ENCODE results near the gene MGAT5.

The MGAT5 gene

DNA sequence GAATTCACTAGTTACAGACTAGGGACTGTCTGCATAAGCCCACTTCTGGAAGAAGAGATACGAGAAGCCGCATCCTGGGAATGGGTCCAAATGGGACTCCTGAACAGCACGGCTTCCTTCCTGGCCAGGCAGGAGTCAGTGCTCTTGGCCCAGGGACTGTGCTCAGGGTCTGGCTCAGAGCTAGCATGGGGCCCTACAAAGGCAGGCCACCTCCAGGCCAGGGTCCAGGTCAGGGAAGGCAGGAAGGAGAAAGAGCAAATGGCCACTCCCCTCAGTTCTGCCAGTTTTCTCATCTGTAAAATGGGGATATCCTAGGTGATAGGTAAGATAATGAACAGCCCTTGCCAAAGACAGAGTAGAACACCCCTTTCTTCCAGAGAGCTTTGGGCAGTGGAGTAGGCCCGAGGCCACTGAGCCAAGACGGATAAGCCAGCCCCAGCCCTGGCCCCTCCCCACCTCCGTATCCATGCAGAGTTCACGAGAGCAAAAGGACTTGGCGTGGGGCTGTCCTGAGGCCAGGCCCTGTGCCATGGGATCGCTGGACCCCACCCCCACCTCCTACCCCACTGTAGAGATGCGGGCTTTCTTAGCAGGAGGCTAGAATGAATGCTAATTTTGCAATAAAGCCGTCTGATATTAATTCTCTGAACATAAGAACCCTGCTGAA, 190.1 kb downstream of the MGAT5 start:
- no peak for DNase-seq (ENCODE audit: low read depth in 2 of 2, low spot score in 1 of 2)

DNA sequence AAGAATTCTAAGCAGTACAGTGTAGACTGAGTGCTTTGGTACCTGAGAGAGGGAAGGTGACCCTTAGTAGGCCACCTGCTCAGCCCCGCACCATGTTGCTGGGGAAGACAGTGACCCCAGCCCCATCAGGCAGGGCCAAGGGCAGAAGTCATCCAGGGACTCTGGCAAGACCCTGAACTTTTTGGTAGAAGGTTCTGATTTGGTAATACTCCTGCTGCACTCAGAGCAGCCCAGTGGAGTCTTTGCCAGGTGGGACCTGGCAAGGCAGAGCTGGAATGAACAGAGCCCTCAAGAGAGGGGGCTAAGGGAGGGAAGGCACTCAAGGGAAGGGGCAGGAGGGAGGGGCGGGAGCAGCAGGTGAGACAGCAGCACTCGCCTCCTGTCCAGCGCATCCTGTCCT, 191.2 kb downstream of the MGAT5 start:
- DNase-seq (ENCODE audit: low read depth in 2 of 2, low spot score in 1 of 2) = no peak

DNA sequence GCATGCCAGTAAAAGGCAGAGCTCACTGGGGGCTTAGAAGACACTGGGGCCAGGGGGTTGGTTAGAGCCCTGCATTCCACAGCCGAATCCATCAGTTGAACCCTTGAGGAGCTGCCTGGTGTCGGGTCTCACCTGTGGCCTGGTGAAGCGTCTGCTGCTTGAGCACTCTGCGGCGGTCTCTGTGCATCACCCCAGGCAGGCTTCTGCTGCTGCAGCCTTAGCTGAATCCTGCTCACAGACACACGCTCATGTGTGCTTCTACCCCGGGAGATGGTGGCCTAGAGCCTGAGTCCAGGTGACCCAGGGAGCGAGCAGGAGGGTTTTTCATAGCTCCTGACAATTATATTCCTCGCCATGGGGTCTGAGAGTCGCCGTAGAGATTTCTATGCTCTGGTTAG, 192.1 kb downstream of the MGAT5 start:
- DNase-seq (ENCODE audit: low read depth in 2 of 2, low spot score in 1 of 2) = no peak

DNA sequence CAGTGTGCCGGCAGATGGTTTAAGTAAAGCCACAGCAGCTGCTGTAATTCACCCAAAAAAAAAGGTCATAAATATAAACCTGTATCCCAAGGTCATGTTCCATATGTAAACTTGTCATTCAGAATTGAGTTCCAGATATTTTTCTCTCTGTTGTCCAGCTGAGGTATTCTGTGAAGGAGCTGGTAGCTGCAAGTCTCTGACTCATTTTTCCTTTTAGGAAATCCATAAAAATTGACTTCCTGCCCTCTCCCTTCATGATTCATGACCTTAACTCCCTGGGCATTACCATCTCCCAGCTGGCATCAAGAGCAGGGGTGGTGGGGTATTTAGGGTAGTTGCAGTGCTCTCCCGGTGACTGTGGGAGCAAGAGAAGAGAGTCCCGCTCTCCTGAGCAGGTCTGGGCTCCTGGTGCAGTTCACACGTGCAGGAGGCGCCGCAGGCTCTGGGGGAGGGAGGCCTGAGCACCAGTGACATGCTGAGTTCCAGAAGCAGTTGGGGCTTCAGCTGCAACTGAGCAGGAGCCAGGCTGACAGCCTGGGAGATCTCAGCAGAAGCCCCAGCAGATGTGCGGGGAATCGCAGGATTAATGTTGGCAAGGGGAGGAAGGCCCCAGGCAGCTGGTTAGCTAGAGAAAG, 192.6 kb downstream of the MGAT5 start:
- DNase-seq (ENCODE audit: low read depth in 2 of 2, low spot score in 1 of 2) = no peak

- DNase-seq (ENCODE audit: low read depth in 2 of 2, low spot score in 1 of 2) = no peak
Observed at GRCh38 chr2:134447669-134448068, 193.8 kb downstream of the MGAT5 start.

DNA sequence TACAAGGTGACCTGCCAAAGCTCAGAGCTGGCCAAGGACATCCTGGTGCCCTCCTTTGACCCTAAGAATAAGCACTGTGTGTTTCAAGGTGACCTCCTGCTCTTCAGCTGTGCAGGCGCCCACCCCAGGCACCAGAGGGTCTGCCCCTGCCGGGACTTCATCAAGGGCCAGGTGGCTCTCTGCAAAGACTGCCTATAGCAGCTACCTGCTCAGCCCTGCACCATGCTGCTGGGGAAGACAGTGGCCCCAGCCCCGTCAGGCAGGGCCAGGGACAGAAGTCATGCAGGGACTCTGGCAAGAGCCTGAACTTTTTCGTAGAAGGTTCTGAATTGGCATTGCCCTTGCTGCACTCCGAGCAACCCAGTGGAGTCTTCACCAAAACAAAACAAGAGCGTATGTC, 194.8 kb downstream of the MGAT5 start:
- no peak for DNase-seq (ENCODE audit: low read depth in 2 of 2, low spot score in 1 of 2)

GRCh38 chr2:134449157-134449556, 195.3 kb downstream of the MGAT5 start:
- no peak for DNase-seq (ENCODE audit: low read depth in 2 of 2, low spot score in 1 of 2)

DNA sequence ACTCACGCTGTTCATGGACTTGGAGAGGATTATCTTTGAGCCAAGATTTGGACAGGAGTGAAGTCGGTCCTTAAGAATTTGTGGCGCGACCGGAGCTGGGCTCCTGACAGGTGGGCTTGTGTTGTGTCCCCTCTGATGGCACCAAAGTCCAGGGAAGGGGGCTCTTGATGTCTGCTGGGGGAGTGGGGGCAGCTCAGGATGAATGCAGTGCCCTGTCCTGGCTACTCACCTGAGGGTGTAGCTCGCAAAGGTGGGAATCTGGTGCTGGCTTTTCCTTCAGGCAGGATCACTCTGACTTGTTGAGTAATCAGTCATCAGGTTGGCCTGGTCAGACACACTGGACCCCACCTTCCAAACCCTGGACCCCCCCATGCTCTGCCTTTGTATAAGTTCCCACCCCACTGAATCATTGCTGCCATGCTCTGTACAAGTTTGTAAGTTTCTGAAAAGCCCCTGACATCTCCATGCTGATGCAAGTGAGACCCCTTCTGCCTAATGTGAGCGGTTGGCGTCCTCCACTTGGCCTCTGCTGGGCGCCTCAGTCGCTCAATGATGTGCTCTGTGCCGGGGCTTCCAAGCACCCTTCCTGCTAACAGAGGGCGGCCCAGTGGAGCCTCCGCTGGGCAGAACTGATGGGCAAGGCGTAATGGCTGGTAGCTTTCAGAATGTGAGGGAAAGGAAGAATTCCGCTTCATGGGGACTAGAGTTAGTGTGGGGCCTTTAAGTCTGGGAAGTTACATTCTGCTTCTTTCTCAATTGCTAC, 196.1 kb downstream of the MGAT5 start:
- DNase-seq (ENCODE audit: low read depth in 2 of 2, low spot score in 1 of 2) = no peak

DNA sequence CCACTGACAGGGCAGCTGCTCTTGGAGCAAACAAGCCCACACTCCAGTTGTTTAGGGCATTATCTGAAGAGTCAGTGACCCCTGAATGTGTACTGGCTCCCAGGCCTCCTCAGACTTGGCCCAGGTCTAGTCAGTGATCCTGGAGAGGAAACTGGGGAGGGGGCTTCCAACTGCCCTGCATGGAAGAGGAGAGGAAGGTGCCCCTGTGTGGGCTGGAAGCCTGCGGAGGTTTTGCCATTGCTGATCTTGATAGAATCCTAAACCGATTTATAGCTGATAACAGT, 197.4 kb downstream of the MGAT5 start:
- no peak for DNase-seq (ENCODE audit: low read depth in 2 of 2, low spot score in 1 of 2)

- DNase-seq (ENCODE audit: low read depth in 2 of 2, low spot score in 1 of 2) = no peak
Observed at GRCh38 chr2:134452042-134452733, 198.3 kb downstream of the MGAT5 start.

DNA sequence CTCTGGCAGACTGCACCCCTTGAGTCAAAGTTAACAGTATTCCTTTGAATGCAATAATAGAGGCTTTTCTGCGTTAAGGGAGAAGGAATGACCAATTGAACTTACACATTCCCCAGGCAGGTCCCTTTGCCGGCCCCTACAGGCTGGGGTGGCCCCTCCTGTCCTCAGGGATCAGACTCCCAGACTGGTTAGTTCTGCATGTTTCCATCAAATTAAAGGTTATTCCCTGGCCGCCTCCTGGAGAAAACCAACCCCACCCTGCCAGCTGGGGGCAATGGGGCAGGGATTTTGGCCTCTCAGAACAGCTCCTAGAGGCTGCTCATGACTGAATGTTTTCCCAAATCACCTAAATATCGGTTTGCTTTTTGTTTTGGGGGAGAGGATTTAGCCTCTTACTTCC, 199.6 kb downstream of the MGAT5 start:
- no peak for DNase-seq (ENCODE audit: low read depth in 2 of 2, low spot score in 1 of 2)

DNA sequence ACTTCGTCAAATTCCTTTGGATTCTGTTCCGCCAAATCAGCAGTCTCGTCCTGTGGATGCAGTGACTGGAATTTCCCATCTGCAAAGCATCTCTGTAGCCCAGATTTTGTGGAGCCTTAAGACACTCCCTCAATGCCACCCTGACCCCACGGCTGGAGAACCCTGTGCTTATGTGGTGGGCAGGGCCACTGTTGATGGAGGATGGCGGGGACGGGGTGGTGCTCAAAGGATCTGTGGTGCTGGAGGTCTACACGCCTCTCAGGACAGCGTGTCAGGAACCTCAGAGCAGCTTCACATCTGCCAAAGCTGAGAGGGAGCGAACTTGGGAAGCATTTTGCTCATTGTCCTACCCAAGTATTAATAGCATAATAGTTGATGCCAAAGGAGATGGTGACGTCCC, 200.1 kb downstream of the MGAT5 start:
- DNase-seq (ENCODE audit: low read depth in 2 of 2, low spot score in 1 of 2) = no peak

GRCh38 chr2:134454426-134454825, 200.6 kb downstream of the MGAT5 start:
- no peak for DNase-seq (ENCODE audit: low read depth in 2 of 2, low spot score in 1 of 2)

GRCh38 chr2:134454931-134455330, 201.1 kb downstream of the MGAT5 start:
- DNase-seq (ENCODE audit: low read depth in 2 of 2, low spot score in 1 of 2) = no peak

GRCh38 chr2:134455426-134455825, 201.6 kb downstream of the MGAT5 start:
- DNase-seq (ENCODE audit: low read depth in 2 of 2, low spot score in 1 of 2) = no peak

GRCh38 chr2:134457353-134457752, 203.5 kb downstream of the MGAT5 start:
- DNase-seq (ENCODE audit: low read depth in 2 of 2, low spot score in 1 of 2) = no peak

- DNase-seq (ENCODE audit: low read depth in 2 of 2, low spot score in 1 of 2) = no peak
Observed at GRCh38 chr2:134457765-134458472, 204.0 kb downstream of the MGAT5 start.

DNA sequence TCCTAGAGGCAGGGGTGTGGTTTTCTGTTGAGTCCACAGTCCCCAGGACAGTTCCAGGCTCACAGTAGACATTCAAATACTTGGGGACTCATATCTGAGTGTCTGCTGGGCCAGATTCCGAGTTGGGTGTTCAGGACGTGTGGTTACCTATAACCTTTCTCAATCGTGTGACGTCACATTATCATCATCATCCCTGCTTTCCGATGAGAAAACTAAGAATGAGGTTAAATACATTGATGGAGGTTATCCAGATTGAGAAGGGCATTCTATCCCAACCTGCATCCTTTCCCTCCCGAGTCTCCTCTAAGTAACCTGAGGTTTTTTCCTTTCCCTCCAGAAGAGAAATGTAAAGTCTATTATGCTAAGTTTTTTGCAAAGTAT, 204.6 kb downstream of the MGAT5 start:
- no peak for DNase-seq (ENCODE audit: low read depth in 2 of 2, low spot score in 1 of 2)

DNA sequence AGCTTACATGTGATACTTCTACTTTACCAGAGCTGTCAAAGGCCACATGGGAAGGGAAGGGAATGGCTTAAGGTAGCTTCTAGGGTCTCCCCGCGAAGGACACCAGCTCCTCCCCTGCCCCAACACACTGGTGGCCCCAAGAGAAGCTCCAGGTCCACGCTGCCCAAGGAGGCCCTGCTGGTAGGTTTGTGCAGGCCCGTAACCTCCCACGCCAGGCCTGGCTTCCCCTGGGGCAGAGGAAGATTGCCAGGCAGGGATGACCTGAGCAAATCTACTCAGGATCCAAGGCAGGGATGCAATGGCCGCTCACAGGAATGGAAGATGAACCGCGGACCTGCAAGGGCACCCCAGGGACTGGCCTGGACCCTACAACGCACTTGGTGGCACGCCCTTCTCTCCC, 205.1 kb downstream of the MGAT5 start:
- DNase-seq (ENCODE audit: low read depth in 2 of 2, low spot score in 1 of 2) = no peak

- no peak for DNase-seq (ENCODE audit: low read depth in 2 of 2, low spot score in 1 of 2)
Observed at GRCh38 chr2:134459706-134460406, 206.0 kb downstream of the MGAT5 start.

- DNase-seq (ENCODE audit: low read depth in 2 of 2, low spot score in 1 of 2) = no peak
Observed at GRCh38 chr2:134460583-134460998, 206.7 kb downstream of the MGAT5 start.

Data from stimulated activated CD8-positive, alpha-beta memory T cell treated with anti-CD3 and anti-CD28 coated beads, Interleukin-4, amount 100 ng/mL, for 1 hour (primary cell).